DND-41 (cell line): ENCODE measurements around the gene MFSD12.
"Not testable (repeated sequence)": the region's sequence is repeated elsewhere in the genome, so short reads cannot be mapped to it uniquely, and the experiment has no call there.

Source experiments
- ATAC-seq: fragments of 200-7000 bp; cut with Tn5 transposase; 3 replicates; pipeline ENCODE4 v1.9.1; 2021; ENCODE audit warnings: low read depth; ENCODE audit not compliant: insufficient read depth
- DNase-seq: peaks from one replicate; pipeline ENCODE4 v3.0.0-alpha.2; 2020
- H2AFZ ChIP-seq: 2 replicates; pipeline ENCODE4 v1.6.0; 2012; ENCODE audit warnings: low read depth, low read length
- H3K27ac ChIP-seq: 2 replicates; pipeline ENCODE4 v1.5.1; 2012; ENCODE audit warnings: low read length, inconsistent platforms
- H3K27me3 ChIP-seq: fragments of 200-600 bp; sonication (generic); 2 replicates; pipeline ENCODE4 v1.6.0; 2012; ENCODE audit warnings: low read length, mild to moderate bottlenecking, inconsistent platforms; ENCODE audit not compliant: insufficient read depth, poor library complexity
- H3K36me3 ChIP-seq: 2 replicates; pipeline ENCODE4 v1.5.1; 2012; ENCODE audit warnings: low read length, inconsistent platforms; ENCODE audit not compliant: insufficient read depth
- H3K4me1 ChIP-seq: 2 replicates; pipeline ENCODE4 v1.5.1; 2012; ENCODE audit warnings: mild to moderate bottlenecking, low read length; ENCODE audit not compliant: insufficient read depth
- H3K4me2 ChIP-seq: 2 replicates; pipeline ENCODE4 v1.6.0; 2012; ENCODE audit warnings: mild to moderate bottlenecking, moderate library complexity, low read length, inconsistent platforms; ENCODE audit not compliant: insufficient read depth
- H3K4me3 ChIP-seq, 2 experiments: fragments of 200-600 bp in 1 of 2; shearing (Covaris generic) in 1 of 2; 2 replicates each; pipeline ENCODE4 v1.5.1; 2012 to 2016; ENCODE audit warnings: inconsistent platforms in 2 of 2, low read length in 2 of 2, mild to moderate bottlenecking in 2 of 2, low read depth in 1 of 2, moderate library complexity in 1 of 2
- H3K79me2 ChIP-seq: 2 replicates; pipeline ENCODE4 v1.6.0; 2012; ENCODE audit warnings: low read length, inconsistent platforms; ENCODE audit not compliant: insufficient read depth
- H3K9ac ChIP-seq: 2 replicates; pipeline ENCODE4 v1.6.0; 2012; ENCODE audit warnings: low read depth, mild to moderate bottlenecking, inconsistent platforms, low read length, moderate library complexity
- H3K9me3 ChIP-seq: 2 replicates; pipeline ENCODE4 v1.5.1; 2012; ENCODE audit warnings: low read length, moderate library complexity, mild to moderate bottlenecking, inconsistent platforms; ENCODE audit not compliant: insufficient read depth, severe bottlenecking
- H4K20me1 ChIP-seq: 2 replicates; pipeline ENCODE4 v1.6.0; 2012; ENCODE audit warnings: low read length; ENCODE audit not compliant: insufficient read depth
- CTCF ChIP-seq: IDR thresholded peaks from 2 replicates; pipeline ENCODE4 v1.5.1; 2012; ENCODE audit warnings: borderline replicate concordance, low read length, moderate library complexity, mild to moderate bottlenecking; ENCODE audit not compliant: poor library complexity, severe bottlenecking; ENCODE audit errors: extremely low read depth
- EZH2 ChIP-seq: IDR thresholded peaks from 3 replicates; pipeline ENCODE4 v1.6.1; 2012; ENCODE audit warnings: borderline replicate concordance, low read depth, mild to moderate bottlenecking, moderate library complexity, low read length, inconsistent platforms; ENCODE audit not compliant: severe bottlenecking

MFSD12 gene

GRCh38 chr19:3570606-3571011 is 13.2 kb upstream of the MFSD12 start:
- DNase-seq (no peak), ATAC-seq (no peak)
- H3K4me3 ChIP-seq = no peak overlapping the region
- no peak overlapping the region for H3K9ac ChIP-seq
- H3K4me2 ChIP-seq = no peak overlapping the region
- H3K4me1 ChIP-seq = peaks cover 16% of the 10 kb centered on the region
- H3K27ac ChIP-seq = no peak overlapping the region
- H2AFZ ChIP-seq = no peak overlapping the region
- no peaks in the 10 kb centered on the region for H3K27me3 ChIP-seq
- peaks cover 16% of the 10 kb centered on the region for H3K36me3 ChIP-seq
- peaks cover 9% of the 10 kb centered on the region for H3K79me2 ChIP-seq
- no peaks in the 10 kb centered on the region for H3K9me3 ChIP-seq
- TF ChIP-seq CTCF = no peak
- TF ChIP-seq EZH2 = no peak
- 0 out of 2 replicates have a peak, but pooled peaks cover 5% of the 10 kb centered on the region for H4K20me1 ChIP-seq

- not testable (repeated sequence) for H3K4me3 ChIP-seq, H3K79me2 ChIP-seq, H3K27me3 ChIP-seq, ATAC-seq, DNase-seq, H3K9ac ChIP-seq, H3K27ac ChIP-seq, H4K20me1 ChIP-seq, H3K4me2 ChIP-seq, H3K9me3 ChIP-seq, H2AFZ ChIP-seq
- H3K4me1 ChIP-seq = peaks cover 16% of the 10 kb centered on the region
- peaks cover 11% of the 10 kb centered on the region for H3K36me3 ChIP-seq
Measured at GRCh38 chr19:3570042-3570441, 12.7 kb upstream of the MFSD12 start.

GRCh38 chr19:3565139-3565538 is 7.8 kb upstream of the MFSD12 start:
- no peak for DNase-seq
- no peak overlapping the region for H2AFZ ChIP-seq
- H3K27ac ChIP-seq = no peak overlapping the region
- H3K79me2 ChIP-seq = no peaks in the 10 kb centered on the region
- H3K9ac ChIP-seq = no peak overlapping the region
- H4K20me1 ChIP-seq = no peaks in the 10 kb centered on the region
- no peak overlapping the region for H3K4me3 ChIP-seq
- H3K36me3 ChIP-seq = no peaks in the 10 kb centered on the region
- TF ChIP-seq CTCF (no peak), EZH2 (no peak)
- ATAC-seq = no peak
- H3K27me3 ChIP-seq = no peaks in the 10 kb centered on the region
- no peaks in the 10 kb centered on the region for H3K9me3 ChIP-seq
- no peaks in the 10 kb centered on the region for H3K4me1 ChIP-seq
- H3K4me2 ChIP-seq = no peak overlapping the region

GRCh38 chr19:3563709-3564524 is 6.5 kb upstream of the MFSD12 start:
- Histone ChIP-seq H3K9ac (no peak overlapping the region), H3K27me3 (no peaks in the 10 kb centered on the region), H3K4me1 (no peaks in the 10 kb centered on the region), H4K20me1 (no peaks in the 10 kb centered on the region), H3K4me3 (no peak overlapping the region), H3K9me3 (no peaks in the 10 kb centered on the region), H3K79me2 (no peaks in the 10 kb centered on the region), H3K4me2 (no peak overlapping the region), H2AFZ (no peak overlapping the region), H3K36me3 (no peaks in the 10 kb centered on the region), H3K27ac (no peak overlapping the region)
- ATAC-seq (no peak), DNase-seq (no peak)
- TF ChIP-seq CTCF = no peak
- no peak for TF ChIP-seq EZH2
